Breast epithelium (tissue), 4 donors: ENCODE data around the gene DRGX. TPM values are rescaled to one million over a fixed set of nuclear protein-coding genes. Genes with fewer than 3 reads are reported as not detected.

Experiments used
- DNase-seq, 2 donors: peaks; one replicate each; pipeline ENCODE4 v3.0.0-alpha.2; 2019; ENCODE audit warnings: low spot score in 2 of 2
- H3K27ac ChIP-seq, 2 donors: fragments of 200-600 bp; sonication (generic) in 1 of 2; one replicate each; pipeline ENCODE4 v1.5.1; 2016 to 2019; ENCODE audit warnings: mild to moderate bottlenecking in 1 of 2
- H3K27me3 ChIP-seq, 2 donors: fragments of 200-600 bp; sonication (generic) in 1 of 2; one replicate each; pipeline versions ENCODE4 v1.5.1 to v1.6.0; 2017 to 2019; ENCODE audit warnings: control low read depth in 1 of 2, mild to moderate bottlenecking in 1 of 2
- H3K36me3 ChIP-seq: fragments of 200-600 bp; one replicate; pipeline ENCODE4 v1.5.1; 2019
- H3K4me1 ChIP-seq, 2 donors: fragments of 200-600 bp; sonication (generic); one replicate each; pipeline ENCODE4 v1.5.1; 2016 to 2019; ENCODE audit warnings: control low read depth in 1 of 2
- H3K4me3 ChIP-seq, 3 donors: fragments of 200-600 bp; sonication (generic); 1 replicate in 2 of 3; 2 replicates in 1 of 3; pipeline ENCODE4 v1.5.1; 2016 to 2019; ENCODE audit warnings: mild to moderate bottlenecking in 3 of 3, moderate library complexity in 2 of 3
- H3K9me3 ChIP-seq, 2 donors: fragments of 200-600 bp; sonication (generic) in 1 of 2; one replicate each; pipeline ENCODE4 v1.5.1; 2016 to 2019; ENCODE audit warnings: control low read depth in 1 of 2
- POLR2A ChIP-seq: fragments of 450-650 bp; IDR thresholded peaks from one replicate; pipeline ENCODE4 v1.6.1; 2016; ENCODE audit warnings: antibody characterized with exemption, mild to moderate bottlenecking, moderate library complexity
- POLR2AphosphoS5 ChIP-seq, 3 donors: sonication (generic); formaldehyde crosslinking; IDR thresholded peaks; one replicate each; pipeline ENCODE4 v1.6.1; 2017; ENCODE audit warnings: antibody characterized with exemption in 3 of 3
- intact Hi-C: fragments of 100-400 bp; cut with DNase I; formaldehyde crosslinking; loops from one replicate; pipeline ENCODE4 v1.15.1; 2023; ENCODE audit warnings: low total_unique reads
- total RNA-seq, 3 donors: library from RNA; depleted of rRNA; stranded (reverse); fragments of >200 nt; gene quantifications; one replicate each; pipeline ENCODE4 v1.1.0, GENCODE V29; 2016
- TF ChIP-seq, protein P1 (sequence below), 3 donors: fragments of 450-650 bp; IDR thresholded peaks; one replicate each; pipeline ENCODE4 v1.5.1; 2016 to 2017; ENCODE audit warnings: antibody characterized with exemption in 3 of 3, mild to moderate bottlenecking in 3 of 3, moderate library complexity in 3 of 3

DRGX gene
- total RNA-seq, 3 donors from 2014 or later: not detected

DNA sequence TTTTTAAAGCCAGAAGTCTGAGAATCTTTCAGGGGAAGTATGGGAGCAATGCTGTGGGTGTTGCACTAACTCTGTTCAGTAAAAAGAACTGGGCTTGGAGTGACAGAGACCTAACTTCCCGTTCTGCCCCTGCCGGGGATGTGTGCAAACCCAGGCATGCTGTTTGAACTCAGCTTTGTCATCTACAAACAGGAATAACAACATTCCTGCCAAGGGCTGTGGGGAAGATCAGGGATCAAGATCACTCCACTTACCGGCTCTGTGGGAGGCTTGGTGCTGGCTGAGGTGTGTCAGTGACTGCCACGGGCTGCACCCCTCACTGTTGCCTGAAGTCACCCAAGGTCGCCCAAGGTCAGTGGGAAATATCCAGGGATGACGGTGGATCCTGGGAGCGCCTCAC is 23.1 kb upstream of the DRGX start:
- H3K9me3 ChIP-seq: no peaks in the 10 kb centered on the region
- peak; percentile 67 to 77 for DNase-seq
- H3K4me1 ChIP-seq: peaks cover 0 to 3% of the 10 kb centered on the region in 2 donors
- intact Hi-C loops: no loop called here
- no peaks in the 10 kb centered on the region for H3K27me3 ChIP-seq
- no peaks in the 10 kb centered on the region for H3K36me3 ChIP-seq
- no peak overlapping the region for H3K4me3 ChIP-seq
- TF ChIP-seq, protein P1, sequence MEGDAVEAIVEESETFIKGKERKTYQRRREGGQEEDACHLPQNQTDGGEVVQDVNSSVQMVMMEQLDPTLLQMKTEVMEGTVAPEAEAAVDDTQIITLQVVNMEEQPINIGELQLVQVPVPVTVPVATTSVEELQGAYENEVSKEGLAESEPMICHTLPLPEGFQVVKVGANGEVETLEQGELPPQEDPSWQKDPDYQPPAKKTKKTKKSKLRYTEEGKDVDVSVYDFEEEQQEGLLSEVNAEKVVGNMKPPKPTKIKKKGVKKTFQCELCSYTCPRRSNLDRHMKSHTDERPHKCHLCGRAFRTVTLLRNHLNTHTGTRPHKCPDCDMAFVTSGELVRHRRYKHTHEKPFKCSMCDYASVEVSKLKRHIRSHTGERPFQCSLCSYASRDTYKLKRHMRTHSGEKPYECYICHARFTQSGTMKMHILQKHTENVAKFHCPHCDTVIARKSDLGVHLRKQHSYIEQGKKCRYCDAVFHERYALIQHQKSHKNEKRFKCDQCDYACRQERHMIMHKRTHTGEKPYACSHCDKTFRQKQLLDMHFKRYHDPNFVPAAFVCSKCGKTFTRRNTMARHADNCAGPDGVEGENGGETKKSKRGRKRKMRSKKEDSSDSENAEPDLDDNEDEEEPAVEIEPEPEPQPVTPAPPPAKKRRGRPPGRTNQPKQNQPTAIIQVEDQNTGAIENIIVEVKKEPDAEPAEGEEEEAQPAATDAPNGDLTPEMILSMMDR (IDR thresholded peaks at IDR 0.05): no peak
- TF ChIP-seq POLR2AphosphoS5 (IDR thresholded peaks at IDR 0.05) (peak in 2 of 3 donors; percentile 49), POLR2A (no peak)
- H3K27ac ChIP-seq: peak overlapping the region; percentile 56 to 61

DNA sequence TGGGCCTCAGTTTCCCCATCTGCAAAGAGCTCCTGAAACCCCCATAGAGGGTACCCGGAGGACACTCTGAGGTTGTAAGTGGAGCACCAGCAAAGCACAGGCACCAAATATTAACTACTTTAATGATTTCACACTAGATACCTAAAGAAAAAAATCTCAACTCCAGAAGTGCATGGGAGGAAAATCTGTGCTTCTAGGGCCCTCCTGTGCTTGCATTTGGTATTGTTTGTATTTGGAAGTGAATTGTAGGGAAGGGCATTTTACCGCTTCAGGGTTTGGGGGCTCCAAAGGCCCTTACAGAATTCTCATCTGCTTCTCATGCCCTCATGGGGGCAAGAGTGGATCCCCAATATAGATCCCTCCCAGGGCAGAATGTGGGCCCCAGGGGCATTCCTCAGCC is 22.4 kb upstream of the DRGX start:
- intact Hi-C loops: no loop called here
- no peaks in the 10 kb centered on the region for H3K9me3 ChIP-seq
- H3K36me3 ChIP-seq: no peaks in the 10 kb centered on the region
- no peaks in the 10 kb centered on the region for H3K27me3 ChIP-seq
- H3K4me3 ChIP-seq: no peak overlapping the region
- H3K27ac ChIP-seq: peak overlapping the region; percentile 60 to 61
- no peak for TF ChIP-seq POLR2A
- TF ChIP-seq, protein P1 (IDR thresholded peaks at IDR 0.05): peak in 1 of 3 donors; percentile 28
- H3K4me1 ChIP-seq: peaks cover 0 to 3% of the 10 kb centered on the region in 2 donors
- DNase-seq: no peak

DNA sequence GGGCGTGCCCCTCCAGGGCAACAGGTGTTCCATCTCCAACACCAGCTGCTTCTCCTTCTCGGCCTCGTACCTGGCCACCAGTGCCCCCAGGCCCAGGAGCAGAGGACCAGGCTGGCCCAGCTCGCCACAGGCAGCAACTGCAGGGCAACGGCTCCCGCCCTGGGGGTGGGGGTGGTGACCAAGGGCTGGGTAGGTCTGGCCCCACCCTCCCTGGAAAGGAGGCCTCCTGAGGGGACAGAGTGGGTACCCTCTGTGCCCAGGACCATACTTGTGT is 22.1 kb upstream of the DRGX start:
- Histone ChIP-seq H3K27ac (peak overlapping the region in 1 of 2 donors; percentile 60), H3K36me3 (no peaks in the 10 kb centered on the region), H3K4me3 (no peak overlapping the region)

DNA sequence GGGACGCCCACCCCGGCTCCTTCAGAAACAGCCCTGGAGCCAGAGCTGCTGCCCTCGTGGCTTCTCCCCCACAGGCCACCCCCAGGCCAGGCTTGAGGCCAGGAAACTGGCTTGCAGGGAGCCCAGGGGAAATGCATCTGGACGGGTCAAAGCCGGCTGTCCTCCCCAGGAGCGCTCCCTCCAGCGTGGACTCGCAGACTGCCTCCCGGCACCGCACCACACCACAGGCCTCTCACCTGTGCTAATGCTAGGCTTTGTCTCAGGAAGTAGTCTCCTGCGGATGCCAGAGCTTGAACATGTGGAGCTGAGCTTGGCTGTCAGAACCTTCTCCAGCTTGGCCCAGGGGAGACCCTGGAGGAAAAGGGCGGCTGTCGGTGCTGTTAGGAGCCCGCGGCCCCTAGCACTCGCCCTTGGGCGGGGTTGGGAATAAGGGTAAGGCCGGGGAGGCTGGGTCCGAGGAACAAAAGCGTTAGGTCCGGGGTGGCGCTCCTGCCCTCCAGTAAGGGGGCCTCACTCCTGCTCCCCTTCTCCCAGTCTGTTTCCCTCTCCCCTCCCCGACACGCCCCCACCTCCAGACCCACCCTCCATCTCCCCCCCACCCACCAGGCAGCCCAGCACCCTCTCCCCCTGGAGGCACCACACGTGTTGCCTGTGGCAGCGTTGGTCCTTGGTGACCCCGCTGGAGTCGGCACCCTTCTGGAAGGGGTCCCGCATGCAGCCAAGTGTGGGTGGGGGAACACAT is 21.6 kb upstream of the DRGX start:
- no peaks in the 10 kb centered on the region for H3K9me3 ChIP-seq
- H3K4me1 ChIP-seq: peaks cover 0 to 3% of the 10 kb centered on the region in 2 donors
- intact Hi-C loops: no loop called here
- no peak overlapping the region for H3K4me3 ChIP-seq
- DNase-seq: no peak
- H3K36me3 ChIP-seq: no peaks in the 10 kb centered on the region
- TF ChIP-seq, protein P1 (IDR thresholded peaks at IDR 0.05): no peak
- no peak for TF ChIP-seq POLR2AphosphoS5 (IDR thresholded peaks at IDR 0.05)
- no peaks in the 10 kb centered on the region for H3K27me3 ChIP-seq
- H3K27ac ChIP-seq: peak overlapping the region in 1 of 2 donors; percentile 60

More for the DNA sequence above, 22.1 kb upstream of the DRGX start:
- no peak for DNase-seq
- peaks cover 0 to 3% of the 10 kb centered on the region in 2 donors for H3K4me1 ChIP-seq
- TF ChIP-seq, protein P1 (IDR thresholded peaks at IDR 0.05): no peak
- TF ChIP-seq POLR2AphosphoS5 (IDR thresholded peaks at IDR 0.05) (no peak), POLR2A (no peak)
- no peaks in the 10 kb centered on the region for H3K9me3 ChIP-seq
- no peaks in the 10 kb centered on the region for H3K27me3 ChIP-seq
- intact Hi-C loops: no loop called here

DNA sequence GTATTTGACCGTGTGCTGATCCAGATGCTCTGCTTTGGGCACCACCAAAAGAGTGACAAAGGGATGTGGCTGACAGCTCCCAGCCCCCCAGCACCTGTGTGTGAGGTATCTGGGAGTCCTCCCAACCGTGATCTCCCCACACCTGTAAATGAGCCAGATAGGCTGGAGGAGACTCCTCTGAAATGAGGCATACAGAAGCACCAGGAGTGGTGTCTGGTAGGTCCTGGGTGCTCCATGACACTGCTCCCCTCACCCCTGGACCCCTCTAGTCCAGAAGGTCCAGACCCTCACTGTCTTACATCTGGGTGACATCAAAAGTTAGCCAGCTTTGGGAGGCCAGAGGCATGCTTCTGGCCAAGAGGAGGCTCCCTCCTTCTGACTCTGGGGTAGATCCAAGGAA is 20.0 kb upstream of the DRGX start:
- H3K27me3 ChIP-seq: no peaks in the 10 kb centered on the region
- intact Hi-C loops: no loop called here
- TF ChIP-seq POLR2A (no peak), POLR2AphosphoS5 (IDR thresholded peaks at IDR 0.05) (no peak)
- TF ChIP-seq, protein P1 (IDR thresholded peaks at IDR 0.05): no peak

More for the DNA sequence above, 20.0 kb upstream of the DRGX start:
- Histone ChIP-seq H3K36me3 (no peaks in the 10 kb centered on the region), H3K4me3 (no peak overlapping the region), H3K27ac (no peak overlapping the region), H3K4me1 (peaks cover 0 to 3% of the 10 kb centered on the region in 2 donors), H3K9me3 (no peaks in the 10 kb centered on the region)
- no peak for DNase-seq
